HG03135 (cell line): ENCODE results near the gene CCDC87.
A peak's percentile ranks its signal among the peaks of the same experiment; 100 is the strongest.
"Not testable (repeated sequence)": the region's sequence is repeated elsewhere in the genome, so short reads cannot be mapped to it uniquely, and the experiment has no call there.

Experiments
- ATAC-seq: cut with Tn5 transposase; IDR thresholded peaks from one replicate; pipeline ENCODE4 v1.9.1; 2021; ENCODE audit warnings: mild to moderate bottlenecking, moderate library complexity; ENCODE audit not compliant: unreplicated experiment

Gene CCDC87

DNA sequence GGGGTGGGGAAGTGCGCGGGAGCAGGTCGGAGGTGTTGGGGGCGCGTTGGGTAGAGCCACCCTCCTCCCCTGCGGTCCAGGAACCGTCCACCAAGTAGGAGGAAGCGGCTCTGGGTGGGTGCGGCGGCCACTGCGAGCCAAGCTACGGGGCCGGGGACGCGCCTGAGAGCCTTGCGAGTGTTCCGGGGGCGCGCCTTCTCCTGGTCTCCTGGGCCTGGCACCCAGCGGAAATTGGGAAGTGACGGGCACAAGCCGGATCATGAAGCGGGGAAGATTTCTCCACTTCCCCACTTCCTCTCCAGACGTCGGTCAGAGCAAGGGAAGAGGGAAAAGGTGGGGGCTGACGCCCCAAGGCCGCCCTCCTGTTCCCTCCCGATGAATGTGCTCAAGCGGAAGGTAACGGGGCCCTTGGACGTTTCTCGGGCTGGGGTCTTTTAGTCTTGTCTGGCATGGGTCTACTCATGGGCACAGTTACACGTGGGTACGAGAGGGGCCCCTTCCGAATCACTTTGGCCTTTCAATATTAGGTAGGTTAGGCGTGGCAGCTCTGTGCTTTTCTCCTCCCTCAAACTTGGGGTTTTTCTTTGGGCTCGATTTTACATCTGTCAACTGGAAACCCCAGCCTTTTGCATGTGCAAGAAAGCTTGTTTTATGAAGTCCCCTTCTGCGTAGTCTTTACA is 24.4 kb upstream of the CCDC87 start:
- no peak for ATAC-seq

GRCh38 chr11:66616379-66617154 is 23.7 kb upstream of the CCDC87 start, which contains the start of gene RBM14:
Gene RBM14 (plus strand): TSS chr11:66616630. CDS start chr11:66616721, 91 bp downstream.
- peak; percentile 82 for ATAC-seq

GRCh38 chr11:66614073-66614472 is 21.2 kb upstream of the CCDC87 start:
- ATAC-seq, result no peak

DNA sequence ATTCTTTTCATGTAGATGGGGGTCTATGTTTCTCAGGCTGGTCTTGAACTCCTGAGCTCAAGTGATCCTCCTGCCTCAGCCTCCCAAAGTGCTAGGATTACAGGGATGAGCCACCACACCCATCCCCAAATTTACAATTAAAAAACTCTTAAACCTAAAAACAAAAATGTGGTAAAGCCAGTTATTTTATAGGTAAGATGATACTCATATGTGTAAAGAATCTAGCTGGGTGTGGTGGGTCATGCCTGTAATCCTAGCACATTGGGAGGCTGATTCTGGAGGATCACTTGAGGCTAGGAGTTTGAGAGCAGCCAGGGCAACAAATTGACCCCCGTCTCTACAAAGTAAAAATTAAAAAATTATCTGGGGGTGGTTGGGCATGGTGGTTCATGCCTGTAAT is 19.6 kb upstream of the CCDC87 start:
- ATAC-seq, result no peak

- no peak for ATAC-seq
Measured at GRCh38 chr11:66609721-66610617, 17.1 kb upstream of the CCDC87 start.

- ATAC-seq, result no peak
Measured at GRCh38 chr11:66607126-66607834, 14.4 kb upstream of the CCDC87 start.

DNA sequence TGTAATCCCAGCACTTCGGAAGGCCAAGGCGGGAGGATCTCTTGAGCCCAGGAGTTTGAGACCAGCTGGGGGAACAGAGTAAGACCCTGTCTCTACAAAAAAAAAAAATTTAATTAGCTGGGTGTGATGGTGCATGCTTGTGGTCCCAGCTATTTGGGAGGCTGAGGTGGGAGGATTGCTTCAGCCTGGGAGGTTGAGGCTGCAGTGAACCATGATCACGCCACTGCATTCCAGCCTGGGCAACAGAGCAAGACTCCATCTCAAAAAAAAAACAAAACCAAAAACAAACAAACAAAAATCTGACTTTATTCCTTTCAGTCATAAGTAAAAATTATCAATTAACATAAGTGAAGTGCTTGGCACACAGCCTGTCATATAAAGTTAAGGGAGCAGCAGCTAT is 13.7 kb upstream of the CCDC87 start:
- ATAC-seq, result not testable (repeated sequence)

DNA sequence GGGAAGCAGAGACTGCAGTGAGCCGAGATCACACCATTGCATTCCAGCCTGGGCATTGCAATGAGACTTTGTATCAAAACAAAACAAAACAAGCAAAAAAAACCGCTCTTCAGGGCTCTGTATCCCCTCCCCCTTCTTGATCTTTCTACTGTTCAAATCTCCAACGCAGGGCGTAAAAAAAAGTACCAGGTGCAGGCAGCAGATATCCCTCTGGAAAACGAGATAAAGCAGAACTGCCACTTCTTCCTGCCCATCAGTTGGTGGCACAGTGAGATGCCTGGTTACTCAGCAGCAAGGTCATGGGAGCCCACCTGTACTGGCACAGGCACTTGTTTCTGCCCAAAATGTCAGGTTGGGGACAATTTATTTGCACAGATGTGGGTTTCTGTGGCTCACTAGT is 11.3 kb upstream of the CCDC87 start:
- ATAC-seq, result no peak

GRCh38 chr11:66603072-66603471 is 10.2 kb upstream of the CCDC87 start:
- no peak for ATAC-seq

- no peak for ATAC-seq
Measured at GRCh38 chr11:66600631-66601233, 7.9 kb upstream of the CCDC87 start.

DNA sequence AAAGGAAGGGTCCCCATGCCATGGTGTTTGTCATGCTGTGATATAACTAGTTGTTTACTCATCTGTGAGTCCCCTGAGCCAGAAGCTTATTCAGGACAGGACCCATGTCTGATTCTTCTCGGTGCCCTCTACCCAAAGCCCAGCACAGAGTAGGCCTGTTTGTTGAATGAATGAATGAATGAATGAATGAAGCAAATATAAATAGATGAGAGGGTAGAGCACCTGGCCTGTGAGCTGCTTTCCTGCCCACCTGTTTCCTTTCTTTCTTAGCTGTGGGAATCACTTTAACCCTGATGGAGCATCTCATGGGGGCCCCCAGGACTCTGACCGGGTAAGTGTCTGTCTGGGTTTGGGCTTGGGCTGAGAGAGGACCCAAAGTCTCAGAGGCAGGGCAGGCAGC is 7.4 kb upstream of the CCDC87 start:
- no peak for ATAC-seq

DNA sequence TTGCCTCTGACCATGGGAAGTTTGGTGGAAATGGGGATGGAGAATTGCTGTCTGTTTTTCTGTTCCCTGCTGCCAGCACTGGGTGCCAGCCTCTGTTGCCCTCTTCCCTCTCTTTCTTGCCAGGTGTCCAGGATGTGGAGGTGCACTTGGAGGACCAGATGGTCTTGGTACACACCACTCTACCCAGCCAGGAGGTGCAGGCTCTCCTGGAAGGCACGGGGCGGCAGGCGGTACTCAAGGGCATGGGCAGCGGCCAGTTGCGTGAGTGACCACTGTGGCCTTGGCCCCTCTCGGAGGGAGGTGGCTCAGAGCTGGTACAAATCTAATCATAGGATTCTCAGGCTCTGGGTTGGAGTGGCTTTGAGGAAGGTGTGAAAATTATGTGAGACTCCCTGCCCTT is 6.1 kb upstream of the CCDC87 start:
- no peak for ATAC-seq

GRCh38 chr11:66595245-66595904 is 2.5 kb upstream of the CCDC87 start:
- no peak for ATAC-seq

DNA sequence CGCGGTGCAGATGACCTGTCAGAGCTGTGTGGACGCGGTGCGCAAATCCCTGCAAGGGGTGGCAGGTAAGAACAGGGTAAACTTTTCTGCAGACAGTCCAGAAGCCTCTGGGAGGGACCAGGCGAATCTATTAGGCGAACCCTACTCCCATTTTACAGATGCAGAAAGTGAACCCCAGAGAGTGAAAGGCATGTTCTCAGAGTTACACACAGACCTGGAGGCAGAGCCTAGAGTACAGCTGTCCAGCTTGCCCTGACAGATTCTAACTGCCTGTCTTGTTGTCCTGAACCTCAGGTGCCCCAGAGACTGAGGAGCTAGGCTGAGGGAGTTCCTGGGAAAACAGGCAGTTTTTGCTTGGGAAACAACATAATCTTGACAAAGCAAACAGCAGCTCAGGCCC is 787 bp upstream of the CCDC87 start:
- no peak for ATAC-seq

GRCh38 chr11:66593303-66593635 is 406 bp upstream of the CCDC87 start:
- peak; percentile 30 for ATAC-seq

- ATAC-seq, result no peak
Measured at GRCh38 chr11:66591175-66591574, 1.7 kb downstream of the CCDC87 start.

GRCh38 chr11:66589996-66590675 is 2.7 kb downstream of the CCDC87 start:
- no peak for ATAC-seq

DNA sequence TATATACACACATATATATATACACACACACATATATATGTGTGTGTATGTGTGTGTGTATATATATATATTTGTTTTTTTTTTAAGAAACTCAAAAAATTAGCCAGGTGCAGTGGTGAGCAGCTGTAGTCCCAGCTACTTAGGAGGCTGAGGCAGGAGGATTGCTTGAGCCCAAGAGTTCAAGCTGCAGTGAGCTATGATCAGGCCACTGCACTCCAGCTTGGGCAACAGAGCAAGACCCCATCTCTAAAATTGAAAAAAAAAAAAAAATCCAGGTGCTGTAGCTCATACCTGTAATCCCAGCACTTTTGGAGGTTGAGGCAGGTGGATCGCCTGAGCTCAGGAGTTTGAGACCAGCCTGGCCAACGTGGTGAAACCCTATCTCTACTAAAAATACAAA is 3.5 kb downstream of the CCDC87 start:
- ATAC-seq, result not testable (repeated sequence)

- no peak for ATAC-seq
Measured at GRCh38 chr11:66586136-66586535, 6.7 kb downstream of the CCDC87 start.
